WTC11 (cell line): ENCODE data around the gene MGAT3.

Experiments
- CREB1 ChIP-seq: sonication (generic); formaldehyde crosslinking; IDR thresholded peaks from 2 replicates; pipeline ENCODE4 v1.8.0; 2023; ENCODE audit warnings: mild to moderate bottlenecking, missing genetic modification reagents
- ZNF138 ChIP-seq: sonication (generic); formaldehyde crosslinking; conservative IDR thresholded peaks from 2 replicates; pipeline ENCODE4 v1.8.1; 2022; ENCODE audit warnings: mild to moderate bottlenecking, moderate library complexity, missing genetic modification reagents
- ZNF232 ChIP-seq: sonication (generic); formaldehyde crosslinking; IDR thresholded peaks from 2 replicates; pipeline ENCODE4 v1.8.0; 2022; ENCODE audit warnings: mild to moderate bottlenecking, missing genetic modification reagents
- TF ChIP-seq, protein P1 (sequence below): fragments of 200-600 bp; IDR thresholded peaks from 2 replicates; pipeline ENCODE4 v1.8.0; 2022; ENCODE audit warnings: antibody characterized with exemption
- TF ChIP-seq, protein P2 (sequence below): sonication (generic); formaldehyde crosslinking; IDR thresholded peaks from 2 replicates; pipeline ENCODE4 v1.8.0; 2022; ENCODE audit warnings: mild to moderate bottlenecking, missing genetic modification reagents
- TF ChIP-seq, protein P3 (sequence below): sonication (generic); formaldehyde crosslinking; IDR thresholded peaks from 2 replicates; pipeline ENCODE4 v1.8.0; 2022; ENCODE audit warnings: missing genetic modification reagents

GRCh38 chr22:39501644-39502108 is 44.9 kb downstream of the MGAT3 start:
- TF ChIP-seq, protein P1, sequence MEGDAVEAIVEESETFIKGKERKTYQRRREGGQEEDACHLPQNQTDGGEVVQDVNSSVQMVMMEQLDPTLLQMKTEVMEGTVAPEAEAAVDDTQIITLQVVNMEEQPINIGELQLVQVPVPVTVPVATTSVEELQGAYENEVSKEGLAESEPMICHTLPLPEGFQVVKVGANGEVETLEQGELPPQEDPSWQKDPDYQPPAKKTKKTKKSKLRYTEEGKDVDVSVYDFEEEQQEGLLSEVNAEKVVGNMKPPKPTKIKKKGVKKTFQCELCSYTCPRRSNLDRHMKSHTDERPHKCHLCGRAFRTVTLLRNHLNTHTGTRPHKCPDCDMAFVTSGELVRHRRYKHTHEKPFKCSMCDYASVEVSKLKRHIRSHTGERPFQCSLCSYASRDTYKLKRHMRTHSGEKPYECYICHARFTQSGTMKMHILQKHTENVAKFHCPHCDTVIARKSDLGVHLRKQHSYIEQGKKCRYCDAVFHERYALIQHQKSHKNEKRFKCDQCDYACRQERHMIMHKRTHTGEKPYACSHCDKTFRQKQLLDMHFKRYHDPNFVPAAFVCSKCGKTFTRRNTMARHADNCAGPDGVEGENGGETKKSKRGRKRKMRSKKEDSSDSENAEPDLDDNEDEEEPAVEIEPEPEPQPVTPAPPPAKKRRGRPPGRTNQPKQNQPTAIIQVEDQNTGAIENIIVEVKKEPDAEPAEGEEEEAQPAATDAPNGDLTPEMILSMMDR = no peak
- TF ChIP-seq, protein P2, sequence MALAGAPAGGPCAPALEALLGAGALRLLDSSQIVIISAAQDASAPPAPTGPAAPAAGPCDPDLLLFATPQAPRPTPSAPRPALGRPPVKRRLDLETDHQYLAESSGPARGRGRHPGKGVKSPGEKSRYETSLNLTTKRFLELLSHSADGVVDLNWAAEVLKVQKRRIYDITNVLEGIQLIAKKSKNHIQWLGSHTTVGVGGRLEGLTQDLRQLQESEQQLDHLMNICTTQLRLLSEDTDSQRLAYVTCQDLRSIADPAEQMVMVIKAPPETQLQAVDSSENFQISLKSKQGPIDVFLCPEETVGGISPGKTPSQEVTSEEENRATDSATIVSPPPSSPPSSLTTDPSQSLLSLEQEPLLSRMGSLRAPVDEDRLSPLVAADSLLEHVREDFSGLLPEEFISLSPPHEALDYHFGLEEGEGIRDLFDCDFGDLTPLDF (CRISPR knock-in tag) = no peak
- TF ChIP-seq, protein P3, sequence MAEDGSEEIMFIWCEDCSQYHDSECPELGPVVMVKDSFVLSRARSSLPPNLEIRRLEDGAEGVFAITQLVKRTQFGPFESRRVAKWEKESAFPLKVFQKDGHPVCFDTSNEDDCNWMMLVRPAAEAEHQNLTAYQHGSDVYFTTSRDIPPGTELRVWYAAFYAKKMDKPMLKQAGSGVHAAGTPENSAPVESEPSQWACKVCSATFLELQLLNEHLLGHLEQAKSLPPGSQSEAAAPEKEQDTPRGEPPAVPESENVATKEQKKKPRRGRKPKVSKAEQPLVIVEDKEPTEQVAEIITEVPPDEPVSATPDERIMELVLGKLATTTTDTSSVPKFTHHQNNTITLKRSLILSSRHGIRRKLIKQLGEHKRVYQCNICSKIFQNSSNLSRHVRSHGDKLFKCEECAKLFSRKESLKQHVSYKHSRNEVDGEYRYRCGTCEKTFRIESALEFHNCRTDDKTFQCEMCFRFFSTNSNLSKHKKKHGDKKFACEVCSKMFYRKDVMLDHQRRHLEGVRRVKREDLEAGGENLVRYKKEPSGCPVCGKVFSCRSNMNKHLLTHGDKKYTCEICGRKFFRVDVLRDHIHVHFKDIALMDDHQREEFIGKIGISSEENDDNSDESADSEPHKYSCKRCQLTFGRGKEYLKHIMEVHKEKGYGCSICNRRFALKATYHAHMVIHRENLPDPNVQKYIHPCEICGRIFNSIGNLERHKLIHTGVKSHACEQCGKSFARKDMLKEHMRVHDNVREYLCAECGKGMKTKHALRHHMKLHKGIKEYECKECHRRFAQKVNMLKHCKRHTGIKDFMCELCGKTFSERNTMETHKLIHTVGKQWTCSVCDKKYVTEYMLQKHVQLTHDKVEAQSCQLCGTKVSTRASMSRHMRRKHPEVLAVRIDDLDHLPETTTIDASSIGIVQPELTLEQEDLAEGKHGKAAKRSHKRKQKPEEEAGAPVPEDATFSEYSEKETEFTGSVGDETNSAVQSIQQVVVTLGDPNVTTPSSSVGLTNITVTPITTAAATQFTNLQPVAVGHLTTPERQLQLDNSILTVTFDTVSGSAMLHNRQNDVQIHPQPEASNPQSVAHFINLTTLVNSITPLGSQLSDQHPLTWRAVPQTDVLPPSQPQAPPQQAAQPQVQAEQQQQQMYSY (CRISPR knock-in tag) = no peak
- TF ChIP-seq ZNF232 (no peak), CREB1 (no peak), ZNF138 (CRISPR knock-in tag) (no peak)
